ENCODE measurements around the gene PCCA. TPM values are rescaled to one million over a fixed set of nuclear protein-coding genes. Genes with fewer than 3 reads are reported as not detected.

PCCA gene
- polyA plus RNA-seq, 1 of the 3 experiments (the other 2 are of a cell fraction) = 7.3 TPM

DNA sequence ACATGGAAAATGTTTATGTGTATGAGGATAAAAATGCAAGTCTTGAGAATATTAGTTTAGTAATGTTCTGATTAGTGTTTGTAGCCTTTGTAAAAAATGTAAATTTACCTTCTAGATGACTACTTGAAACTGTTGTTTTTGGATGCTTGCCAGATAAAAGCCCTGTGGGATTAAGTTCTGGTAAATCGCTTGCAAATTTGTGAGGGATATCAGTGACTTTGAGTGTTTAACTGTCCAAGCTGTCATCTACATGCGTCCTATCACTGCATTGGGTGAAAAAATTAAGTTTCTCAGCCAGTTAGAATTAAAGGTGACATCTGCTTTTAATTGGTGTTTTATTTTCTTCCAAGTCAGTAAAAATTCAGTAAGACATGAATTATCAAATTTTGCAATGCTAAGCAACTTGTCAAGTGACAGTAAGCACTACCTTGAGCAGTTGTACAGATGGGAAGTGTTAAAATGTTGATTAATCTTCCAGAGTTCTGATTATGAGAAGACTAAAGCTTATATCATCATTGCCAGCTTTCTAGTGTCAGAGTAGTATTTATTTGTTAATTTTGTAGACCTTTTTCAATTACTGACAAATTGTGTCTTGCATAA, 88.0 kb downstream of the PCCA start:
- H3K36me3 ChIP-seq (replicated peaks in 1 of 2; ENCODE audit: control insufficient read depth in 1 of 2, insufficient read depth in 2 of 2, low read length in 1 of 2) = peaks cover 3 to 6% of the 10 kb centered on the region in 2 experiments
- CTCF ChIA-PET = no interaction called here
- TF ChIP-seq NFIC (IDR thresholded peaks at IDR 0.05; ENCODE audit: borderline replicate concordance) (peak; percentile 58), RFX5 (IDR thresholded peaks at IDR 0.05; ENCODE audit: low read length) (no peak)

GRCh38 chr13:100178309-100178708, 89.4 kb downstream of the PCCA start:
- Histone ChIP-seq H3K9me2 (no peaks in the 10 kb centered on the region), H3K9me3 (no peaks in the 10 kb centered on the region), H3K27me3 (ENCODE audit: insufficient read depth) (no peaks in the 10 kb centered on the region), H3K4me3 (ENCODE audit: low read depth in 2 of 2, low read length in 1 of 2) (no peak overlapping the region), H3K36me3 (replicated peaks in 1 of 2; ENCODE audit: control insufficient read depth in 1 of 2, insufficient read depth in 2 of 2, low read length in 1 of 2) (peaks cover 0 to under 1% of the 10 kb centered on the region in 2 experiments), H3F3A (replicated peaks; ENCODE audit: insufficient read depth) (no peaks in the 10 kb centered on the region), H3K4me1 (ENCODE audit: control insufficient read depth in 1 of 2, insufficient read depth in 2 of 2, low read depth in 1 of 2, low read length in 1 of 2) (peaks cover 5 to 20% of the 10 kb centered on the region in 2 experiments; a peak in 2 of 4 replicates), H3K4me2 (no peak overlapping the region), H4K20me1 (ENCODE audit: insufficient read depth) (no peaks in the 10 kb centered on the region), H3K27ac (ENCODE audit: low read depth in 2 of 2, low read length in 1 of 2) (no peak overlapping the region), H3K9ac (no peak overlapping the region), H3K79me2 (ENCODE audit: insufficient read depth) (no peaks in the 10 kb centered on the region; the same call in none of the 2 replicates), H2AFZ (ENCODE audit: low read depth) (no peak overlapping the region)
- ChIA-PET CTCF (no interaction called here), POLR2A (no interaction called here)
- WGBS (ENCODE audit: low lambda C conversion rate) = 100% methylated on average over 2 of the region's 2 CpGs
- no peak for DNase-seq
- TF ChIP-seq MEF2A (IDR thresholded peaks at IDR 0.05; ENCODE audit: borderline replicate concordance, low read depth) (no peak), RXRA (IDR thresholded peaks at IDR 0.05; ENCODE audit: borderline replicate concordance, low read depth) (no peak), FOXJ3 (CRISPR knock-in tag; IDR thresholded peaks at IDR 0.05) (no peak), CTCF (IDR thresholded peaks at IDR 0.05) (no peak), YY1 (IDR thresholded peaks at IDR 0.05; ENCODE audit: low read depth) (no peak), POLR2AphosphoS5 (IDR thresholded peaks at IDR 0.05; ENCODE audit: low read depth, low read length) (no peak), RFX5 (IDR thresholded peaks at IDR 0.05; ENCODE audit: low read length) (no peak)
- TF ChIP-seq, protein P1, sequence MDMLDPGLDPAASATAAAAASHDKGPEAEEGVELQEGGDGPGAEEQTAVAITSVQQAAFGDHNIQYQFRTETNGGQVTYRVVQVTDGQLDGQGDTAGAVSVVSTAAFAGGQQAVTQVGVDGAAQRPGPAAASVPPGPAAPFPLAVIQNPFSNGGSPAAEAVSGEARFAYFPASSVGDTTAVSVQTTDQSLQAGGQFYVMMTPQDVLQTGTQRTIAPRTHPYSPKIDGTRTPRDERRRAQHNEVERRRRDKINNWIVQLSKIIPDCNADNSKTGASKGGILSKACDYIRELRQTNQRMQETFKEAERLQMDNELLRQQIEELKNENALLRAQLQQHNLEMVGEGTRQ (IDR thresholded peaks at IDR 0.05; ENCODE audit: borderline replicate concordance, low read depth, low read length) = no peak

More for the DNA sequence above, 88.0 kb downstream of the PCCA start:
- Histone ChIP-seq H3K9me2 (no peaks in the 10 kb centered on the region), H3K79me2 (ENCODE audit: insufficient read depth) (no peaks in the 10 kb centered on the region; the same call in none of the 2 replicates), H4K20me1 (ENCODE audit: insufficient read depth) (no peaks in the 10 kb centered on the region), H3K9me3 (no peaks in the 10 kb centered on the region), H3K27ac (ENCODE audit: low read depth in 2 of 2, low read length in 1 of 2) (no peak overlapping the region), H3K27me3 (ENCODE audit: insufficient read depth) (no peaks in the 10 kb centered on the region), H3K4me1 (ENCODE audit: control insufficient read depth in 1 of 2, insufficient read depth in 2 of 2, low read depth in 1 of 2, low read length in 1 of 2) (peaks cover 8 to 20% of the 10 kb centered on the region in 2 experiments; a peak in 3 of 4 replicates), H3K9ac (no peak overlapping the region), H2AFZ (ENCODE audit: low read depth) (no peak overlapping the region), H3K4me2 (no peak overlapping the region), H3F3A (replicated peaks; ENCODE audit: insufficient read depth) (no peaks in the 10 kb centered on the region), H3K4me3 (ENCODE audit: low read depth in 2 of 2, low read length in 1 of 2) (no peak overlapping the region)
- WGBS (ENCODE audit: low lambda C conversion rate) = 71% methylated on average over 2 of the region's 2 CpGs
- POLR2A ChIA-PET = no interaction called here
- peak; percentile 22 for DNase-seq
